HCT116 (cell line): ENCODE measurements around the gene TSPAN15. TPM values are rescaled to one million over a fixed set of nuclear protein-coding genes. Genes with fewer than 3 reads are reported as not detected.

ENCODE experiments used
- ATAC-seq: fragments of 200-7000 bp; cut with Tn5 transposase; 2 replicates; pipeline ENCODE4 v1.9.1; 2020; ENCODE audit warnings: mild to moderate bottlenecking, moderate library complexity
- BruUV-seq: library from RNA; stranded (reverse); fragments of 400-500 nt; replicated peaks from 2 replicates; lab custom pipeline; 2021; lab: Mats Ljungman, UMichigan
- CTCF ChIA-PET: fragments of 300-600 bp; sonication (Branson Sonifier 250); formaldehyde crosslinking; loops from one replicate; lab custom pipeline; 2021; ENCODE audit warnings: antibody characterized with exemption; lab: Charles Lee
- POLR2A ChIA-PET: fragments of 300-600, 350-600 bp; sonication (Branson Sonifier 250); formaldehyde crosslinking; loops from one replicate; lab custom pipeline; 2021; ENCODE audit warnings: antibody characterized with exemption; lab: Charles Lee
- RAD21 ChIA-PET, 2 experiments: fragments of 300-600 bp; sonication (Branson Sonifier 250); formaldehyde crosslinking; loops; one replicate each; lab custom pipeline; 2023; ENCODE audit warnings: low total read pairs in 2 of 2; ENCODE audit not compliant: uncharacterized antibody in 2 of 2, unreplicated experiment in 2 of 2, low non-redundant PET in 1 of 2; lab: Charles Lee
- DNase-seq: peaks from one replicate; pipeline ENCODE4 v3.0.0-alpha.2; 2010; ENCODE audit warnings: low read depth, low spot score
- H2AFZ ChIP-seq: fragments of 200-600 bp; shearing (Covaris generic), sonication (generic); 2 replicates; pipeline ENCODE4 v1.6.1; 2017; ENCODE audit warnings: low read depth, mixed run types, mixed read lengths, antibody characterized with exemption, low read length; ENCODE audit not compliant: poor library complexity, severe bottlenecking
- H3K27ac ChIP-seq: 2 replicates; pipeline ENCODE4 v1.5.1; 2012; ENCODE audit warnings: low read depth, low read length
- H3K27me3 ChIP-seq: fragments of 200-600 bp; sonication (generic); 2 replicates; pipeline ENCODE4 v1.6.1; 2016; ENCODE audit warnings: mixed run types, low read length, mixed read lengths; ENCODE audit not compliant: insufficient read depth
- H3K36me3 ChIP-seq, 2 experiments: fragments of 200-500 bp in 1 of 2; fragments of 200-600 bp in 1 of 2; sonication (Bioruptor generic) in 1 of 2; sonication (generic) in 1 of 2; 2 replicates each; pipeline versions ENCODE4 v1.5.1 to v1.6.1; 2014 to 2016; ENCODE audit warnings: low read length in 2 of 2, inconsistent platforms in 1 of 2, mixed read lengths in 1 of 2, mixed run types in 1 of 2; ENCODE audit not compliant: insufficient read depth in 2 of 2, control insufficient read depth in 1 of 2
- H3K4me1 ChIP-seq, 2 experiments: fragments of 200-600 bp in 1 of 2; sonication (generic) in 1 of 2; 2 replicates each; pipeline versions ENCODE4 v1.5.1 to v1.6.1; 2012 to 2017; ENCODE audit warnings: low read length in 2 of 2, inconsistent platforms in 1 of 2, mild to moderate bottlenecking in 1 of 2, mixed read lengths in 1 of 2, mixed run types in 1 of 2, moderate library complexity in 1 of 2; ENCODE audit not compliant: insufficient read depth in 2 of 2, control insufficient read depth in 1 of 2
- H3K4me2 ChIP-seq: fragments of 200-600 bp; sonication (generic); 2 replicates; pipeline ENCODE4 v1.6.1; 2017; ENCODE audit warnings: mixed run types, low read length, mixed read lengths
- H3K4me3 ChIP-seq, 2 experiments: fragments of 200-600 bp in 1 of 2; sonication (generic) in 1 of 2; replicated peaks in 1 of 2; 2 replicates each; pipeline ENCODE4 v1.5.1; 2011 to 2016; ENCODE audit warnings: low read length in 2 of 2, control low read depth in 1 of 2, low read depth in 1 of 2, mild to moderate bottlenecking in 1 of 2, mixed read lengths in 1 of 2, mixed run types in 1 of 2
- H3K79me2 ChIP-seq: fragments of 200-600 bp; sonication (generic); 2 replicates; pipeline ENCODE4 v1.6.1; 2017; ENCODE audit warnings: mild to moderate bottlenecking, mixed run types, low read length, moderate library complexity, mixed read lengths; ENCODE audit not compliant: insufficient read depth
- H3K9ac ChIP-seq: fragments of 200-600 bp; sonication (generic); 2 replicates; pipeline ENCODE4 v1.6.1; 2016; ENCODE audit warnings: low read length, mixed read lengths
- H3K9me2 ChIP-seq: fragments of 200-600 bp; sonication (generic), shearing (Covaris generic); 2 replicates; pipeline ENCODE4 v1.6.1; 2017; ENCODE audit warnings: mixed run types, mild to moderate bottlenecking, moderate library complexity; ENCODE audit not compliant: insufficient read depth
- H3K9me3 ChIP-seq, 2 experiments: fragments of 200-500 bp in 1 of 2; fragments of 200-600 bp in 1 of 2; sonication (Bioruptor generic) in 1 of 2; sonication (generic) in 1 of 2; 2 replicates each; pipeline ENCODE4 v1.6.1; 2014 to 2017; ENCODE audit warnings: low read length in 2 of 2, mixed read lengths in 2 of 2, inconsistent platforms in 1 of 2, low read depth in 1 of 2, mild to moderate bottlenecking in 1 of 2, mixed run types in 1 of 2, moderate library complexity in 1 of 2; ENCODE audit not compliant: control insufficient read depth in 1 of 2, insufficient read depth in 1 of 2
- H4K20me1 ChIP-seq: fragments of 200-600 bp; sonication (generic), shearing (Covaris generic); 2 replicates; pipeline ENCODE4 v1.6.1; 2017; ENCODE audit warnings: mixed run types, mild to moderate bottlenecking, moderate library complexity; ENCODE audit not compliant: insufficient read depth
- EGR1 ChIP-seq: IDR thresholded peaks from 2 replicates; pipeline ENCODE4 v1.6.1; 2012; ENCODE audit warnings: low read depth
- ELF1 ChIP-seq: IDR thresholded peaks from 2 replicates; pipeline ENCODE4 v1.6.1; 2012; ENCODE audit warnings: low read depth, borderline replicate concordance
- EZH2 ChIP-seq: fragments of 200-600 bp; sonication (generic); IDR thresholded peaks from 2 replicates; pipeline ENCODE4 v1.6.1; 2017; ENCODE audit warnings: antibody characterized with exemption, mixed run types
- FOSL1 ChIP-seq: IDR thresholded peaks from 2 replicates; pipeline ENCODE4 v1.6.1; 2012; ENCODE audit warnings: low read depth
- JUND ChIP-seq: IDR thresholded peaks from 2 replicates; pipeline ENCODE4 v1.6.1; 2012
- POLR2A ChIP-seq: IDR thresholded peaks from 2 replicates; pipeline ENCODE4 v1.7.0; 2011; ENCODE audit warnings: borderline replicate concordance; ENCODE audit not compliant: insufficient read depth, insufficient read length; ENCODE audit errors: extremely low read depth
- POLR2AphosphoS5 ChIP-seq: IDR thresholded peaks from 2 replicates; pipeline ENCODE4 v1.6.1; 2011; ENCODE audit warnings: mild to moderate bottlenecking, low read depth, low read length, moderate library complexity
- SP1 ChIP-seq: IDR thresholded peaks from 2 replicates; pipeline ENCODE4 v1.6.1; 2012; ENCODE audit warnings: low read depth
- YY1 ChIP-seq: IDR thresholded peaks from 2 replicates; pipeline ENCODE4 v1.6.1; 2011; ENCODE audit warnings: low read length, low read depth, moderate library complexity, mild to moderate bottlenecking; ENCODE audit not compliant: insufficient replicate concordance; ENCODE audit errors: extremely low read depth
- ZFX ChIP-seq: fragments of 450-650 bp; IDR thresholded peaks from 2 replicates; pipeline ENCODE4 v1.6.1; 2017
- intact Hi-C: fragments of 100-400 bp; cut with micrococcal nuclease; formaldehyde crosslinking; loops from 2 replicates; pipeline ENCODE4 v1.10.0; 2022
- total RNA-seq: library from RNA; stranded (reverse); gene quantifications from one replicate; pipeline ENCODE4 v1.2.1, GENCODE V29; 2021; ENCODE audit not compliant: unreplicated experiment
- TF ChIP-seq, protein P1 (sequence below): IDR thresholded peaks from 2 replicates; pipeline ENCODE4 v1.6.1; 2012; ENCODE audit warnings: low read depth
- TF ChIP-seq, protein P2 (sequence below): IDR thresholded peaks from 2 replicates; pipeline ENCODE4 v1.6.1; 2011; ENCODE audit warnings: mild to moderate bottlenecking, low read length, moderate library complexity; ENCODE audit not compliant: insufficient replicate concordance; ENCODE audit errors: extremely low read depth
- TF ChIP-seq, protein P3 (sequence below): IDR thresholded peaks from 2 replicates; pipeline ENCODE4 v1.6.1; 2012

The TSPAN15 gene
- total RNA-seq, 1 experiment from 2014 or later: 16.0 TPM

DNA sequence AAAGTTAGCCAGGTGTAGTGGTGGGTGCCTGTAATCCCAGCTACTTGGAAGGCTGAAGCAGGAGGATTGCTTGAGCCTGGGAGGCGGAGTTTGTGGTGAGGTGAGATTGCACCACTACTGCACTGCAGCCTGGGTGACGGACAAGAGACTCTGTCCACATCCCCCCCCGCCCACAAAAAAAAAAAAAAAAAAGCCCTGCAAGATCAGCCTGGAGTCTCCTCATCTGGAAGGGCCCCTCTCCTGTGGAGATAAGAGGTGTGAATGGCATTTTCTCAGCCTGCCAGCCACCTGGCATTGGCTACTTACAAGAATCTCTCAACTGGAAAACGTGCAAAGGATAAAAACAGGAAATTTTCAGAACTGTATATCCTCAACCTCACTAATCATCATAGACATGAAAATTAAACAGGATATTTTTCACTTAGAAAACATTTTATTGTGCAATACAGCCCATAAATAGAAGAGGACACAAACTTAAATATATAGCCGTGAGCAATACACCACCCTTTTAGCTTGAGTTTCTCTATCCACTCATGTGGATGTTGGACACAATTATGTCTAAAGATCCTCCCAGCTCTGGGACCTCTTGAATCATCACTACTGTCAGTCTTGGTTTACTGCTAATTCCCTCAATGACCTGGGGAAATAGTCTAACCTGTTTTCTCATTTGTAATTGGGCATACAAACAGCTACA is 11.3 kb upstream of the TSPAN15 start:
- Histone ChIP-seq H3K9me2 (no peaks in the 10 kb centered on the region), H3K79me2 (no peaks in the 10 kb centered on the region), H3K27me3 (no peaks in the 10 kb centered on the region), H3K4me3 (no peak overlapping the region), H3K9ac (no peak overlapping the region), H2AFZ (peak overlapping the region; percentile 65), H3K27ac (peak overlapping the region; percentile 49; the same call in 1 of the 2 replicates), H3K4me2 (peak overlapping the region; percentile 72), H3K4me1 (peaks cover 23 to 37% of the 10 kb centered on the region in 2 experiments), H3K9me3 (no peaks in the 10 kb centered on the region), H3K36me3 (no peaks in the 10 kb centered on the region), H4K20me1 (no peaks in the 10 kb centered on the region)
- DNase-seq: no peak
- peak; percentile 65 for ATAC-seq
- intact Hi-C loops: no loop called here
- ChIA-PET POLR2A (interaction anchor here (1.3 kb wide), 1 partner anchor 10 kb away, joined by 4 read pairs; no protein-coding TSS in a partner anchor), CTCF (interaction anchor here (1.5 to 3.0 kb wide), 2 partner anchors 10 to 67 kb away, joined by 4 to 21 read pairs; partner anchors contain the start of gene TSPAN15), RAD21 (no interaction called here)
- no TSS peak for BruUV-seq
- TF ChIP-seq YY1 (no peak), EGR1 (no peak), EZH2 (no peak), FOSL1 (no peak), ELF1 (no peak), ZFX (no peak), JUND (no peak), POLR2AphosphoS5 (no peak), POLR2A (no peak), SP1 (no peak)
- TF ChIP-seq, protein P1, sequence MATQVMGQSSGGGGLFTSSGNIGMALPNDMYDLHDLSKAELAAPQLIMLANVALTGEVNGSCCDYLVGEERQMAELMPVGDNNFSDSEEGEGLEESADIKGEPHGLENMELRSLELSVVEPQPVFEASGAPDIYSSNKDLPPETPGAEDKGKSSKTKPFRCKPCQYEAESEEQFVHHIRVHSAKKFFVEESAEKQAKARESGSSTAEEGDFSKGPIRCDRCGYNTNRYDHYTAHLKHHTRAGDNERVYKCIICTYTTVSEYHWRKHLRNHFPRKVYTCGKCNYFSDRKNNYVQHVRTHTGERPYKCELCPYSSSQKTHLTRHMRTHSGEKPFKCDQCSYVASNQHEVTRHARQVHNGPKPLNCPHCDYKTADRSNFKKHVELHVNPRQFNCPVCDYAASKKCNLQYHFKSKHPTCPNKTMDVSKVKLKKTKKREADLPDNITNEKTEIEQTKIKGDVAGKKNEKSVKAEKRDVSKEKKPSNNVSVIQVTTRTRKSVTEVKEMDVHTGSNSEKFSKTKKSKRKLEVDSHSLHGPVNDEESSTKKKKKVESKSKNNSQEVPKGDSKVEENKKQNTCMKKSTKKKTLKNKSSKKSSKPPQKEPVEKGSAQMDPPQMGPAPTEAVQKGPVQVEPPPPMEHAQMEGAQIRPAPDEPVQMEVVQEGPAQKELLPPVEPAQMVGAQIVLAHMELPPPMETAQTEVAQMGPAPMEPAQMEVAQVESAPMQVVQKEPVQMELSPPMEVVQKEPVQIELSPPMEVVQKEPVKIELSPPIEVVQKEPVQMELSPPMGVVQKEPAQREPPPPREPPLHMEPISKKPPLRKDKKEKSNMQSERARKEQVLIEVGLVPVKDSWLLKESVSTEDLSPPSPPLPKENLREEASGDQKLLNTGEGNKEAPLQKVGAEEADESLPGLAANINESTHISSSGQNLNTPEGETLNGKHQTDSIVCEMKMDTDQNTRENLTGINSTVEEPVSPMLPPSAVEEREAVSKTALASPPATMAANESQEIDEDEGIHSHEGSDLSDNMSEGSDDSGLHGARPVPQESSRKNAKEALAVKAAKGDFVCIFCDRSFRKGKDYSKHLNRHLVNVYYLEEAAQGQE: no peak
- TF ChIP-seq, protein P2, sequence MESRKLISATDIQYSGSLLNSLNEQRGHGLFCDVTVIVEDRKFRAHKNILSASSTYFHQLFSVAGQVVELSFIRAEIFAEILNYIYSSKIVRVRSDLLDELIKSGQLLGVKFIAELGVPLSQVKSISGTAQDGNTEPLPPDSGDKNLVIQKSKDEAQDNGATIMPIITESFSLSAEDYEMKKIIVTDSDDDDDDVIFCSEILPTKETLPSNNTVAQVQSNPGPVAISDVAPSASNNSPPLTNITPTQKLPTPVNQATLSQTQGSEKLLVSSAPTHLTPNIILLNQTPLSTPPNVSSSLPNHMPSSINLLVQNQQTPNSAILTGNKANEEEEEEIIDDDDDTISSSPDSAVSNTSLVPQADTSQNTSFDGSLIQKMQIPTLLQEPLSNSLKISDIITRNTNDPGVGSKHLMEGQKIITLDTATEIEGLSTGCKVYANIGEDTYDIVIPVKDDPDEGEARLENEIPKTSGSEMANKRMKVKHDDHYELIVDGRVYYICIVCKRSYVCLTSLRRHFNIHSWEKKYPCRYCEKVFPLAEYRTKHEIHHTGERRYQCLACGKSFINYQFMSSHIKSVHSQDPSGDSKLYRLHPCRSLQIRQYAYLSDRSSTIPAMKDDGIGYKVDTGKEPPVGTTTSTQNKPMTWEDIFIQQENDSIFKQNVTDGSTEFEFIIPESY: no peak
- TF ChIP-seq, protein P3, sequence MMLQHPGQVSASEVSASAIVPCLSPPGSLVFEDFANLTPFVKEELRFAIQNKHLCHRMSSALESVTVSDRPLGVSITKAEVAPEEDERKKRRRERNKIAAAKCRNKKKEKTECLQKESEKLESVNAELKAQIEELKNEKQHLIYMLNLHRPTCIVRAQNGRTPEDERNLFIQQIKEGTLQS: no peak
